ENCODE measurements around the gene TRIM17. TPM values are rescaled to one million over a fixed set of nuclear protein-coding genes. Genes with fewer than 3 reads are reported as not detected.

Gene TRIM17
- total and polyA plus RNA-seq, 9 of the 15 experiments (the other 6 are each of a cell fraction or from before 2014, with no cell fraction given): not detected

GRCh38 chr1:228365271-228366061 is 51.2 kb downstream of the TRIM17 start:
- Histone ChIP-seq H3K4me1 (replicated peaks in 1 of 2; ENCODE audit: control insufficient read depth in 2 of 2, insufficient read depth in 2 of 2, low read length in 2 of 2) (peaks cover 35 to 93% of the 10 kb centered on the region in 2 experiments), H3K27ac (ENCODE audit: extremely low read depth, low read depth, low read length) (no peak overlapping the region), H4K20me1 (replicated peaks; ENCODE audit: control insufficient read depth, insufficient read depth, low read length) (no peaks in the 10 kb centered on the region), H3K9ac (ENCODE audit: insufficient read depth in 1 of 2, low read depth in 2 of 2, low read length in 2 of 2) (peak overlapping the region in 1 of 2 experiments; percentile 23; a peak in 2 of 4 replicates), H2AFZ (ENCODE audit: low read depth, low read length) (no peak overlapping the region), H3K27me3 (ENCODE audit: control insufficient read depth in 2 of 2, insufficient read depth in 2 of 2, low read length in 2 of 2) (no peaks in the 10 kb centered on the region), H3K4me3 (no peak overlapping the region), H3K9me3 (replicated peaks; ENCODE audit: control insufficient read depth, insufficient read depth, low read depth, low read length) (no peaks in the 10 kb centered on the region), H3K36me3 (ENCODE audit: control insufficient read depth, insufficient read depth, low read length) (no peaks in the 10 kb centered on the region), H3K79me2 (ENCODE audit: control insufficient read depth, insufficient read depth, low read length) (peaks cover 20% of the 10 kb centered on the region; the same call in 2 of the 3 replicates), H3K4me2 (ENCODE audit: insufficient read depth, low read length) (no peak overlapping the region), H3K9me1 (ENCODE audit: control insufficient read depth, insufficient read depth, low read length) (no peaks in the 10 kb centered on the region)
- in situ Hi-C loops (cut with MboI) (no loop called here), intact Hi-C loops (cut with micrococcal nuclease) (no loop called here)
- TF ChIP-seq FIP1L1 (IDR thresholded peaks at IDR 0.05; ENCODE audit: low read depth, low read length, poor library complexity, severe bottlenecking): peak; percentile 25
- TF ChIP-seq DACH1 (IDR thresholded peaks at IDR 0.05; ENCODE audit: partially characterized antibody): no peak
- TF ChIP-seq ZNF511 (CRISPR knock-in tag; IDR thresholded peaks at IDR 0.05): no peak
- TF ChIP-seq STAG1 (CRISPR knock-in tag; IDR thresholded peaks at IDR 0.05; ENCODE audit: borderline replicate concordance): 0 out of 2 replicates have a peak, but pooled peaks have one; percentile 25
- ChIA-PET CTCF (ENCODE audit: low intra/inter-chr PET ratio) (no interaction called here), POLR2A (interaction anchor here (0.7 to 1.0 kb wide), 3 partner anchors 8 to 93 kb away, joined by 3 to 4 read pairs (median 3); a partner anchor contains a TSS)
- FAIRE-seq: no peak
- no TSS peak for BruUV-seq (replicated peaks)
- WGBS (ENCODE audit: insufficient coverage, low coverage, missing lambda C conversion rate): 67% methylated on average over 14 of the region's 20 CpGs
- ATAC-seq: no peak
- no peak for DNase-seq (ENCODE audit: extremely low read depth in 1 of 4, low spot score in 3 of 4)

All from K562 (cell line).